Heart left ventricle (tissue), 16 donors: Measurements from ENCODE around the gene STK11. TPM values are rescaled to one million over a fixed set of nuclear protein-coding genes. Genes with fewer than 3 reads are reported as not detected.
A peak's percentile ranks its signal among the peaks of the same experiment; 100 is the strongest.

Experiments
- ATAC-seq, 4 donors: fragments of 200-7000 bp; cut with Tn5 transposase; one replicate each; pipeline ENCODE4 v1.9.1; 2020 to 2022; ENCODE audit warnings: moderate library complexity in 4 of 4, mild to moderate bottlenecking in 3 of 4, moderate number of reproducible peaks in 1 of 4
- DNase-seq, 5 donors: peaks; one replicate each; pipeline ENCODE4 v3.0.0-alpha.2; 2020
- H3K27ac ChIP-seq, 12 donors: fragments of 200-600 bp; sonication (generic) in 4 of 12; one replicate each; pipeline versions ENCODE4 v1.5.0 to v1.8.0; 2016 to 2022; ENCODE audit warnings: mild to moderate bottlenecking in 2 of 12
- H3K27me3 ChIP-seq, 9 donors: fragments of 200-600 bp; sonication (generic) in 2 of 9; one replicate each; pipeline versions ENCODE4 v1.5.1 to v1.8.0; 2016 to 2022; ENCODE audit warnings: mild to moderate bottlenecking in 3 of 9
- H3K36me3 ChIP-seq, 9 donors: fragments of 200-600 bp; sonication (generic) in 2 of 9; one replicate each; pipeline versions ENCODE4 v1.5.0 to v1.8.0; 2018 to 2022; ENCODE audit warnings: mild to moderate bottlenecking in 2 of 9
- H3K4me1 ChIP-seq, 12 donors: fragments of 200-600 bp; sonication (generic) in 4 of 12; one replicate each; pipeline versions ENCODE4 v1.5.0 to v1.8.0; 2016 to 2022; ENCODE audit warnings: mild to moderate bottlenecking in 3 of 12
- H3K4me3 ChIP-seq, 12 donors: fragments of 200-600 bp; sonication (generic) in 4 of 12; one replicate each; pipeline versions ENCODE4 v1.5.0 to v1.8.0; 2017 to 2022; ENCODE audit warnings: mild to moderate bottlenecking in 9 of 12, moderate library complexity in 4 of 12
- H3K9me3 ChIP-seq, 12 donors: fragments of 200-600 bp; sonication (generic) in 4 of 12; one replicate each; pipeline versions ENCODE4 v1.5.0 to v1.8.0; 2016 to 2022; ENCODE audit warnings: mild to moderate bottlenecking in 1 of 12
- POLR2A ChIP-seq, 2 donors: fragments of 450-650 bp; IDR thresholded peaks; one replicate each; pipeline ENCODE4 v1.6.1; 2017; ENCODE audit warnings: antibody characterized with exemption in 2 of 2, mild to moderate bottlenecking in 2 of 2, moderate library complexity in 2 of 2
- WGBS, 4 donors: extraction: QIAGEN DNeasy Blood & Tissue Kit in 2 of 4; methylation state at CpG; one replicate each; pipeline versions ENCODE4 v1.1.5 to v1.1.7; 2013 to 2018; 5-methylcytosine and 5-hydroxymethylcytosine counted together
- intact Hi-C, 10 donors: fragments of 100-400 bp; cut with DNase I; formaldehyde crosslinking; loops; one replicate each; pipeline versions ENCODE4 v1.11.1 to v1.14.2; 2022
- polyA plus RNA-seq, 2 donors: library from polyadenylated mRNA; stranded (reverse); fragments of 200-250 nt; gene quantifications; one replicate each; pipeline ENCODE4 v1.2.3, GENCODE V29; 2013
- total RNA-seq, 9 donors: library from RNA; depleted of rRNA in 2 of 9; stranded (reverse); fragments of >200 nt in 2 of 9; fragmentation: NEBNext Ultra II Directional in 3 of 9; extraction: Animal tissue kit (Norgen Biotek cat#: 25700) in 3 of 9; gene quantifications; one replicate each; pipeline versions ENCODE4 v1.1.0 to v1.2.4, GENCODE V29; 2016 to 2023
- TF ChIP-seq, protein P1 (sequence below), 12 donors: fragments of 200-600 bp; sonication (generic) in 4 of 12; IDR thresholded peaks; one replicate each; pipeline versions ENCODE4 v1.5.0 to v1.8.0; 2018 to 2022; ENCODE audit warnings: antibody characterized with exemption in 12 of 12, mild to moderate bottlenecking in 5 of 12
- donor health status: ischemic (EF 13 %, LVEDD 7.1; RV severe dilation, severe dysfunction).
- donor health status: healthy with polysubstance abuse.
- donor health status: DM: no; HTN: yes; CAD: no.
- donor health status: DM: no; HTN: no; CAD: no.
- donor health status: ischemic (EF 25% LVEDD 6.9; RV normal size, moderate dysfunction).
- donor health status: ischemic (EF 25% LVEDD 5.7; RV mildly dilated, moderate dysfunction).
- donor health status: healthy.
- donor health status: DM: yes; HTN: yes; CAD: no.
- donor health status: ischemic (EF 35%, LVEDD 5.7; RV mildly dilated, moderate dysfunction).
- donor health status: nonischemic (EF 11% LVEDD 7.7; RV severe dilation, severe dysfunction).
- donor health status: DM: yes; HTN: yes; CAD: no.
- donor health status: PGD.
- donor health status: ischemic (EF 29% LVEDD 5.4; RV normal size, mild dysfunction).
- donor health status: nonischemic (EF 23%, LVEDD 6.1; RV moderate dilation, normal function).

Gene STK11
- total and polyA plus RNA-seq, 11 donors, result 44.7 to 92.0 (median 50.7) TPM

DNA sequence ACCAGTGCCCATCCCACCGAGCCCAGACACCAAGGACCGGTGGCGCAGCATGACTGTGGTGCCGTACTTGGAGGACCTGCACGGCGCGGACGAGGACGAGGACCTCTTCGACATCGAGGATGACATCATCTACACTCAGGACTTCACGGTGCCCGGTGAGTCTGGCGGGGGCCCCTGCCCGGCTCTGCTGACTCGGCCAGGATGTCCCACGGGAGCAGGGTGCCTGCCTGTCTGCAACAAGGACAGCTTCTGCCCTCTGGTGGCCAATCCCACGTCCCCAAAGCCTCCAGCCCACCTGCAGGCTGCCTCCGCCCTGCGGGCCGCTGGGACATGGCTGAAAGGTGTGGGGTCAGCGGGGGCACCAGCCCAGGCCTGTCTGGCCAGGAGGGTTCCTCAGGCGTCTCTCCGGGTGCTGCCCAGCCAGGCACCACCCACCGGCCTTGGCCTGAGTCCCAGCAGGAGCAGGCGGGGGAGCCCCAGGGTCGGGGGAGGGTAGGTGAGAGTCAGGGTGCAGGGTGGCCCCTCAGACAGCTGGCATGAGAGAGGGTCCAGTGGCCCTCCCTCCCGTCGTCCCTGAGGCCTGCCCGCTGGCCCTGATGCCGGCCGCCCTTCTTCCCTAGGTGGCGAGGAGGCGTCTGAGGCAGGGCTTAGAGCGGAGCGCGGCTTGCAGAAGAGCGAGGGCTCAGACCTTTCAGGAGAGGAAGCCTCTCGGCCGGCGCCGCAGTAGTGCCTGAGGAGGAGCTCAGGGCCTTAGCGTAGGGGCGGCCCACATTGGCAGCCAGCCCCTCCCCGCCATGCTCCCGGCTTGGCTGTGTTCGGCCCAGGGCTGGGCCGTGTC lies 17.7 kb downstream of the STK11 start:
- no peak for TF ChIP-seq POLR2A (IDR thresholded peaks at IDR 0.05)
- TF ChIP-seq, protein P1, sequence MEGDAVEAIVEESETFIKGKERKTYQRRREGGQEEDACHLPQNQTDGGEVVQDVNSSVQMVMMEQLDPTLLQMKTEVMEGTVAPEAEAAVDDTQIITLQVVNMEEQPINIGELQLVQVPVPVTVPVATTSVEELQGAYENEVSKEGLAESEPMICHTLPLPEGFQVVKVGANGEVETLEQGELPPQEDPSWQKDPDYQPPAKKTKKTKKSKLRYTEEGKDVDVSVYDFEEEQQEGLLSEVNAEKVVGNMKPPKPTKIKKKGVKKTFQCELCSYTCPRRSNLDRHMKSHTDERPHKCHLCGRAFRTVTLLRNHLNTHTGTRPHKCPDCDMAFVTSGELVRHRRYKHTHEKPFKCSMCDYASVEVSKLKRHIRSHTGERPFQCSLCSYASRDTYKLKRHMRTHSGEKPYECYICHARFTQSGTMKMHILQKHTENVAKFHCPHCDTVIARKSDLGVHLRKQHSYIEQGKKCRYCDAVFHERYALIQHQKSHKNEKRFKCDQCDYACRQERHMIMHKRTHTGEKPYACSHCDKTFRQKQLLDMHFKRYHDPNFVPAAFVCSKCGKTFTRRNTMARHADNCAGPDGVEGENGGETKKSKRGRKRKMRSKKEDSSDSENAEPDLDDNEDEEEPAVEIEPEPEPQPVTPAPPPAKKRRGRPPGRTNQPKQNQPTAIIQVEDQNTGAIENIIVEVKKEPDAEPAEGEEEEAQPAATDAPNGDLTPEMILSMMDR (IDR thresholded peaks at IDR 0.05), result peak in 11 of 12 donors; percentile 19 to 49 (median 28)
- H3K4me1 ChIP-seq, result peaks cover 3 to 49% (median 32%) of the 10 kb centered on the region in 12 donors
- no peaks in the 10 kb centered on the region for H3K9me3 ChIP-seq
- DNase-seq (peak in 1 of 5 donors; percentile 31), ATAC-seq (no peak)
- no peak overlapping the region for H3K4me3 ChIP-seq
- intact Hi-C loops, result no loop called here
- peaks cover 0 to 83% (median 71%) of the 10 kb centered on the region in 9 donors for H3K36me3 ChIP-seq
- 77 to 84% (median 79%) methylated on average over 31 to 48 of the region's 48 CpGs for WGBS, 4 donors
- H3K27me3 ChIP-seq, result no peaks in the 10 kb centered on the region
- H3K27ac ChIP-seq, result no peak overlapping the region

DNA sequence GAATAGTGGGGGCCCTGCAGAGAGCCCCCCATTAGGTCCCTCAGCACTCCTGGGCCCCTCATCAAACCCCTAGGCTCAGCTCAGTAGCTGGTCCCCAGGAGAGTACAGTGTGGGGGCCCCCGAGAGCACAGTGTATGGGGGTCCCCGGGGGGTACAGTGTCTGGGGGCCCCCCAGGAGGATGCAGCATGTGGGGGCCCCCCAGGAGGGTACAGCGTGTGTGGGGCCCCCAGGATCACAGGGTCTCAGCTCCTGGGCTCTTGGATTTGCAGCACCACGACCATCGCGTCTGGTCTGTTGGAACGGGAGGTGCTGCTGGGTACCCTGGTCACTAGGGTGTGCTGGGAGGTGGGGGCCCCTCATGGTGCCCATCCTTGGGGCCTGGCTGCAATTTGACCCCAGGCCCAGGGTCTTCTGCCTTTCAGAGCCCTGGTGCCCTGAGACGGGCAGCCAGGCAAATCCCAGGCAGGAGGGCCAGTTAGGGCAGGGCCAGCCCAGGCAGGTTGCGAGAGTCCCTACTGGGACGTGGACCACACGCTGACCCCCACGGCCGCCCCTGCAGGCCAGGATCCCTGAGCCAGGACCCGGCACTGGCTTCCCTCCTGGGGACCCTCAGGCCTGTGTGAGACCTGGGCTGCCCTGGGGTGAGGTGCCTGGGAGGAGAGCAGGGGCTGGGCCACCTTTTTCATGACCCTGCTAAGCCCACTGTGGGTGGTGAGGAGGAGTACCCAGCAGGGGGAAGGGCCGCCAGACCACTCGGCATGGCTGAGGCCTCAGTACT lies 18.7 kb downstream of the STK11 start:
- Histone ChIP-seq H3K27me3 (no peaks in the 10 kb centered on the region), H3K27ac (no peak overlapping the region), H3K4me3 (no peak overlapping the region), H3K9me3 (no peaks in the 10 kb centered on the region), H3K4me1 (peaks cover 0 to 39% (median 23%) of the 10 kb centered on the region in 12 donors), H3K36me3 (peaks cover 0 to 84% (median 72%) of the 10 kb centered on the region in 9 donors)
- ATAC-seq, result no peak
- TF ChIP-seq, protein P1 (IDR thresholded peaks at IDR 0.05), result no peak
- TF ChIP-seq POLR2A (IDR thresholded peaks at IDR 0.05), result no peak
- intact Hi-C loops, result no loop called here
- 92 to 95% (median 93%) methylated on average over 9 to 16 of the region's 16 CpGs for WGBS, 4 donors
- no peak for DNase-seq

DNA sequence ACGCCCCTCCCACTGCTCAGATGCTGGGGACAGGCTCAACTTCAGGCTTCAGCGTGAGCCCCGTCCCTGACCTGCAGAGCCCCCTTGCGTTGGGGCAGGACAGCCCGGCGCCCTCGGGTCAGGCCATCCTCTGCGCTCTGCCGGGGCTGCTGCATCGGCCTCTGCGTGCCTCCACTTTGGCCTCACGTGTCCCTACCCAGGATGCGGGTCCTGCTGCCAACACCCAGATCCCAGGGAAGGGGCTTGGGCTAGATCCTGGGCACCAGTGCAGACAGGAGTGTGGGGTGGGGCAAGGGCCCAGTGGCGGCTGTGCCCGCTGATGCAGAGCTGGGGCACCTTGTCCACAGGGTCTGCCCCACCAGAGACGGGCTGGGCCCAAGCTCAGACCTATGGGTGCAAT lies 19.3 kb downstream of the STK11 start:
- WGBS, 4 donors, result 85 to 95% (median 88%) methylated on average over 16 of the region's 16 CpGs
- intact Hi-C loops, result no loop called here
- H3K4me1 ChIP-seq, result peaks cover 0 to 37% (median 21%) of the 10 kb centered on the region in 12 donors
- H3K27ac ChIP-seq, result no peak overlapping the region
- H3K36me3 ChIP-seq, result peaks cover 0 to 84% (median 72%) of the 10 kb centered on the region in 9 donors
- ATAC-seq (no peak), DNase-seq (no peak)
- no peaks in the 10 kb centered on the region for H3K27me3 ChIP-seq
- TF ChIP-seq POLR2A (IDR thresholded peaks at IDR 0.05), result no peak
- TF ChIP-seq, protein P1 (IDR thresholded peaks at IDR 0.05), result no peak
- no peak overlapping the region for H3K4me3 ChIP-seq
- H3K9me3 ChIP-seq, result no peaks in the 10 kb centered on the region
